Spleen (tissue), 11 donors: Measurements from ENCODE around the gene LRRC30. TPM values are rescaled to one million over a fixed set of nuclear protein-coding genes. Genes with fewer than 3 reads are reported as not detected.
A peak's percentile ranks its signal among the peaks of the same experiment; 100 is the strongest.
"Not testable (repeated sequence)": the region's sequence is repeated elsewhere in the genome, so short reads cannot be mapped to it uniquely, and the experiment has no call there.

Source experiments
- DNase-seq: peaks from one replicate; pipeline ENCODE4 v3.0.0-alpha.2; 2020
- H3K27ac ChIP-seq, 8 donors: fragments of 200-600 bp; sonication (generic) in 7 of 8; 1 replicate in 4 of 8; 2 replicates in 4 of 8; pipeline versions ENCODE4 v1.5.0 to v1.8.0; 2016 to 2021; ENCODE audit warnings: inconsistent platforms in 4 of 8, mild to moderate bottlenecking in 4 of 8, moderate library complexity in 1 of 8
- H3K27me3 ChIP-seq, 7 donors: fragments of 200-600 bp; sonication (generic) in 6 of 7; replicated peaks in 1 of 7; 1 replicate in 4 of 7; 2 replicates in 3 of 7; pipeline versions ENCODE4 v1.5.0 to v1.8.0; 2016 to 2021; ENCODE audit warnings: inconsistent platforms in 3 of 7, mild to moderate bottlenecking in 1 of 7
- H3K36me3 ChIP-seq, 6 donors: fragments of 200-600 bp; sonication (generic) in 5 of 6; 1 replicate in 4 of 6; 2 replicates in 2 of 6; pipeline versions ENCODE4 v1.5.0 to v1.8.0; 2016 to 2021; ENCODE audit warnings: inconsistent platforms in 2 of 6
- H3K4me1 ChIP-seq, 6 donors: fragments of 200-600 bp; sonication (generic) in 5 of 6; 1 replicate in 3 of 6; 2 replicates in 3 of 6; pipeline versions ENCODE4 v1.5.0 to v1.8.0; 2016 to 2021; ENCODE audit warnings: inconsistent platforms in 3 of 6
- H3K4me3 ChIP-seq, 8 donors: fragments of 200-600 bp; sonication (generic) in 7 of 8; 1 replicate in 4 of 8; 2 replicates in 4 of 8; pipeline versions ENCODE4 v1.5.0 to v1.8.0; 2016 to 2021; ENCODE audit warnings: inconsistent platforms in 4 of 8, mild to moderate bottlenecking in 4 of 8, moderate library complexity in 2 of 8
- H3K9me3 ChIP-seq, 8 donors: fragments of 200-600 bp; sonication (generic) in 7 of 8; 1 replicate in 4 of 8; 2 replicates in 4 of 8; pipeline versions ENCODE4 v1.5.0 to v1.8.0; 2016 to 2021; ENCODE audit warnings: inconsistent platforms in 4 of 8
- POLR2A ChIP-seq, 3 donors: fragments of 450-650 bp; IDR thresholded peaks; one replicate each; pipeline ENCODE4 v1.5.1; 2017; ENCODE audit warnings: antibody characterized with exemption in 3 of 3, mild to moderate bottlenecking in 1 of 3
- POLR2AphosphoS5 ChIP-seq, 3 donors: sonication (generic); formaldehyde crosslinking; IDR thresholded peaks; one replicate each; pipeline ENCODE4 v1.5.1; 2017; ENCODE audit warnings: antibody characterized with exemption in 3 of 3
- WGBS, 5 donors: extraction: QIAGEN DNeasy Blood & Tissue Kit in 3 of 5; methylation state at CpG; one replicate each; pipeline versions ENCODE4 v1.1.5 to v1.1.7; 2013 to 2018; 5-methylcytosine and 5-hydroxymethylcytosine counted together
- intact Hi-C: fragments of 100-400 bp; cut with DNase I; formaldehyde crosslinking; loops from one replicate; pipeline ENCODE4 v1.15.0; 2023; ENCODE audit warnings: low total_unique reads
- polyA plus RNA-seq, 3 donors: library from polyadenylated mRNA; stranded (reverse); fragments of 200-250 nt; gene quantifications; one replicate each; pipeline ENCODE4 v1.2.1, GENCODE V29; 2013
- total RNA-seq, 7 donors: library from RNA; depleted of rRNA in 3 of 7; stranded (reverse); fragments of >200 nt in 3 of 7; fragmentation: NEBNext Ultra II Directional in 4 of 7; extraction: Animal tissue kit (Norgen Biotek cat#: 25700) in 4 of 7; gene quantifications; one replicate each; pipeline versions ENCODE4 v1.1.0 to v1.2.1, GENCODE V29; 2016 to 2021
- TF ChIP-seq, protein P1 (sequence below), 11 experiments: fragments of 200-600 bp in 7 of 11; fragments of 450-650 bp in 4 of 11; sonication (generic) in 4 of 11; IDR thresholded peaks in 8 of 11; conservative IDR thresholded peaks in 3 of 11; 1 replicate in 7 of 11; 2 replicates in 4 of 11; pipeline versions ENCODE4 v1.4.0 to v1.8.0; 2016 to 2021; ENCODE audit warnings: antibody characterized with exemption in 11 of 11, inconsistent platforms in 4 of 11, mild to moderate bottlenecking in 1 of 11
- donor health status: healthy with polysubstance abuse.
- donor health status: DM: no; HTN: no; CAD: no; lungs with moderate emphysema.
- donor health status: DM: no; HTN: no; CAD: no.
- donor health status: Bipolar disorder and iron deficiency.
- donor health status: healthy.
- donor health status: DM: no; HTN: no; CAD: no.
- donor health status: DM: yes; HTN: yes; CAD: no.

The LRRC30 gene
- total and polyA plus RNA-seq, 10 donors = not detected

DNA sequence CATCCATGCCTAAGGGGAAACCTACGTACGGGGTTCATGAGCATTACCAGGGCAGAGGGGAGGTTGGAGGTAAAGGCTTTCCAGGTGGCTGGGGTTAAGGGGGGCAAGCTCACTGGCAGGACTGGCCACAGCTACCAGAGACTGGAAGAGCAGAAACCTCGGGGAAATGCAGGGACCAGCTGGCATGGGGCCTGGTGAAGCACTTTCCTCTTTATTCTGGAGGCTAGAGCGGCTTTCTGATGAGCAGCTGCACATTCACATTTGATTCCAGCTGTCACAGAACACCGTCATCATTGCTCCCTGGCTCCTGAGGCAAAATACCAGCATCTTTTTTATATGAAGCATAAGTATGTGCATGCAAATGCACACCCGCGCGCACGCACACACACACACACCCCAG, 28.7 kb upstream of the LRRC30 start:
- WGBS, 5 donors = 87 to 94% (median 91%) methylated on average over 9 of the region's 9 CpGs
- Histone ChIP-seq H3K4me3 (no peak overlapping the region), H3K36me3 (no peaks in the 10 kb centered on the region), H3K27ac (no peak overlapping the region), H3K27me3 (no peaks in the 10 kb centered on the region), H3K9me3 (no peaks in the 10 kb centered on the region), H3K4me1 (peaks cover 0 to 8% (median 0%) of the 10 kb centered on the region in 6 donors)
- intact Hi-C loops = no loop called here
- no peak for DNase-seq
- TF ChIP-seq, protein P1, sequence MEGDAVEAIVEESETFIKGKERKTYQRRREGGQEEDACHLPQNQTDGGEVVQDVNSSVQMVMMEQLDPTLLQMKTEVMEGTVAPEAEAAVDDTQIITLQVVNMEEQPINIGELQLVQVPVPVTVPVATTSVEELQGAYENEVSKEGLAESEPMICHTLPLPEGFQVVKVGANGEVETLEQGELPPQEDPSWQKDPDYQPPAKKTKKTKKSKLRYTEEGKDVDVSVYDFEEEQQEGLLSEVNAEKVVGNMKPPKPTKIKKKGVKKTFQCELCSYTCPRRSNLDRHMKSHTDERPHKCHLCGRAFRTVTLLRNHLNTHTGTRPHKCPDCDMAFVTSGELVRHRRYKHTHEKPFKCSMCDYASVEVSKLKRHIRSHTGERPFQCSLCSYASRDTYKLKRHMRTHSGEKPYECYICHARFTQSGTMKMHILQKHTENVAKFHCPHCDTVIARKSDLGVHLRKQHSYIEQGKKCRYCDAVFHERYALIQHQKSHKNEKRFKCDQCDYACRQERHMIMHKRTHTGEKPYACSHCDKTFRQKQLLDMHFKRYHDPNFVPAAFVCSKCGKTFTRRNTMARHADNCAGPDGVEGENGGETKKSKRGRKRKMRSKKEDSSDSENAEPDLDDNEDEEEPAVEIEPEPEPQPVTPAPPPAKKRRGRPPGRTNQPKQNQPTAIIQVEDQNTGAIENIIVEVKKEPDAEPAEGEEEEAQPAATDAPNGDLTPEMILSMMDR (IDR thresholded peaks at IDR 0.05 in 8 of 11, conservative IDR thresholded peaks at IDR 0.05 in 3 of 11) = no peak
- TF ChIP-seq POLR2A (IDR thresholded peaks at IDR 0.05) = no peak
- no peak for TF ChIP-seq POLR2AphosphoS5 (IDR thresholded peaks at IDR 0.05)

DNA sequence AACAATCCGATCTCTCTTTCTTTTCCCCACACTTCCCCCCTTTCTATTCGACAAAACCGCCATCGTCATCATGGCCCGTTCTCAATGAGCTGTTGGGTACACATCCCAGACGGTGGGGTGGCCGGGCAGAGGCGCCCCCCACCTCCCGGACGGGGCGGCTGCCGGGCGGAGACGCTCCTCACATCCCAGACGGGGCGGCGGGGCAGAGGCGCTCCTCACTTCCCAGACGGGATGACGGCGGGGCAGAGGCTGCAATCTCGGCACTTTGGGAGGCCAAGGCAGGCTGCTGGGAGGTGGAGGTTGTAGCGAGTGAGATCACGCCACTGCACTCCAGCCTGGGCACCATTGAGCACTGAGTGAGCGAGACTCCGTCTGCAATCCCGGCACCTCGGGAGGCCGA, 27.3 kb upstream of the LRRC30 start:
- H3K4me1 ChIP-seq, H3K27ac ChIP-seq, DNase-seq, H3K4me3 ChIP-seq, intact Hi-C loops, H3K36me3 ChIP-seq, H3K27me3 ChIP-seq, H3K9me3 ChIP-seq: not testable (repeated sequence)
- WGBS, 5 donors = 93 to 96% (median 94%) methylated on average over 19 to 29 of the region's 29 CpGs

DNA sequence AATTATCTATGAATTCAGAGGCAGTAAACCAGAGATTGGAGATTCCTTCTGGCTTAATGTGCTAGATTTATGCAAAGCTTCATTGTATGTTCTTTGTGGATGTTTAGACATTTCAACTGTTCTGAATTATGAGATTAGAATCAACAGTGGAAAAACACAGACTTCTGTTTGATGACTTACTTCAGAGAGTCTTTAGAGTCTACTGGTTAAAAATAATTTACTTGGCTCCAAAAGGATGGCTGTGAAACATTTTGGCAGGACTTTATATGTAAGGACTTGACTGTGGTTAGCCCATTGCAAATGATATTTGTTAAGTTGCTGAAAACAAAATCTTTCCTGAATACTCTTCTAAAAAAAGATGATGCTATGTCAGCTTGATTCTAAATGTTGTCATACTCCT, 25.5 kb upstream of the LRRC30 start:
- Histone ChIP-seq H3K9me3 (no peaks in the 10 kb centered on the region), H3K36me3 (no peaks in the 10 kb centered on the region), H3K4me1 (peaks cover 0 to 8% (median 3%) of the 10 kb centered on the region in 6 donors), H3K4me3 (no peak overlapping the region), H3K27me3 (no peaks in the 10 kb centered on the region), H3K27ac (peak overlapping the region; percentile 7 to 76 (median 46))
- DNase-seq = no peak
- TF ChIP-seq POLR2A (IDR thresholded peaks at IDR 0.05) = no peak
- TF ChIP-seq POLR2AphosphoS5 (IDR thresholded peaks at IDR 0.05) = no peak
- intact Hi-C loops = no loop called here

DNA sequence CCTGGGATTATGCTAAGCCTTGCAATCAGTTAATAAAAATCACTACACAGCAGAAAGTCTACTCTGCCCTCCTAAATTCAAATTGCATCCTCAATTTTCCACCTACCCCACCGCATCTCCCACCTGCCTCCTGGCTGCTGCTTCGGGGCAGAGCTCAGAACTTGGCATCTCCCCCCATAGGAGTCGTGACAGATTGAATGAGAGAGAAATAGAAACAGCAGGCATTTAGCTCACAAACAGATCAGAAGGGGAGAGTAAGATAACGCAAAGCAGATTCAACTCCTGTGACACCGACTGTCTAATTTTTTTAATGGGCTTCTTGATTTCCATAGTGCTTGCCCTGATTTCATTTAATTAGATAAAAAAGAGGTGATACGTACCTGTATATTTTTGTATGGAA, 24.7 kb upstream of the LRRC30 start:
- Histone ChIP-seq H3K9me3 (no peaks in the 10 kb centered on the region), H3K36me3 (no peaks in the 10 kb centered on the region), H3K4me3 (no peak overlapping the region), H3K4me1 (peaks cover 0 to 8% (median 3%) of the 10 kb centered on the region in 6 donors), H3K27ac (peak overlapping the region in 2 of 8 donors; percentile 65 to 76), H3K27me3 (no peaks in the 10 kb centered on the region)
- WGBS, 5 donors = 76 to 88% (median 85%) methylated on average over 6 of the region's 6 CpGs
- TF ChIP-seq, protein P1 (IDR thresholded peaks at IDR 0.05 in 8 of 11, conservative IDR thresholded peaks at IDR 0.05 in 3 of 11) = no peak
- TF ChIP-seq POLR2A (IDR thresholded peaks at IDR 0.05) = no peak
- TF ChIP-seq POLR2AphosphoS5 (IDR thresholded peaks at IDR 0.05) = no peak
- intact Hi-C loops = no loop called here
- no peak for DNase-seq

DNA sequence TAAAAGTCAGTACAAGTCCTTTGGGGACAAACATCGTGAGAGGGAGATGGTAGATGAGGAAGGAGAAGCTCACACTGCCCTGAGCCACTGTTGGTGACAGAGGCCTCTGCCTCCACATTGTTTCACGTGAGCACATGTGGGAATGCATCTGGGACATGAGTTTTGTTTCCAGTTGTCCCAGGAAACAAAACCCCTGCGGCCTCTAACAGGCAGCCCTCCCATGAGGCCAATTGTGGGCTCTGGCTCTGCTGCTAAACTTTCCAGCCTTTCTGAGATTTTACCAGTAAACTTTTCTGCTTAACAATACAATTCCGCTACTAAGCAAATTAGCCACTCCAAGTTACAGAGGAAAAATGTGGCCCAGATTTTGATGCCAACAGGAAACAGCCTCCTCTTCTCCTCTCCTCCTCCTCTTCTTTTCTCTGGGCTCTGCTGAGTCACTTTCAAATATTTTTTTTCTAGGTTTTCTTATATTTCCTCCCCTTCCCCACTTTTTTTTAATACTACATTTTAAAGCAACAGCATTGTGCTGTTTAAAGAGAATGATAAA, 23.4 kb upstream of the LRRC30 start:
- no peaks in the 10 kb centered on the region for H3K36me3 ChIP-seq

More for the DNA sequence above, 23.4 kb upstream of the LRRC30 start:
- no peaks in the 10 kb centered on the region for H3K27me3 ChIP-seq
- intact Hi-C loops = no loop called here
- H3K4me1 ChIP-seq = peaks cover 0 to 8% (median 3%) of the 10 kb centered on the region in 6 donors
- no peak for DNase-seq
- TF ChIP-seq POLR2AphosphoS5 (IDR thresholded peaks at IDR 0.05) = no peak
- TF ChIP-seq, protein P1 (IDR thresholded peaks at IDR 0.05 in 8 of 11, conservative IDR thresholded peaks at IDR 0.05 in 3 of 11) = no peak
- TF ChIP-seq POLR2A (IDR thresholded peaks at IDR 0.05) = no peak
- WGBS, 5 donors = 62 to 86% (median 74%) methylated on average over 4 of the region's 4 CpGs
- no peak overlapping the region for H3K4me3 ChIP-seq
- H3K27ac ChIP-seq = peak overlapping the region in 6 of 8 donors; percentile 23 to 76 (median 57)
- no peaks in the 10 kb centered on the region for H3K9me3 ChIP-seq
